ENCODE data around the gene OR2T4. TPM values are rescaled to one million over a fixed set of nuclear protein-coding genes. Genes with fewer than 3 reads are reported as not detected.

Gene OR2T4
- total RNA-seq, 2 experiments from 2014 or later: not detected

DNA sequence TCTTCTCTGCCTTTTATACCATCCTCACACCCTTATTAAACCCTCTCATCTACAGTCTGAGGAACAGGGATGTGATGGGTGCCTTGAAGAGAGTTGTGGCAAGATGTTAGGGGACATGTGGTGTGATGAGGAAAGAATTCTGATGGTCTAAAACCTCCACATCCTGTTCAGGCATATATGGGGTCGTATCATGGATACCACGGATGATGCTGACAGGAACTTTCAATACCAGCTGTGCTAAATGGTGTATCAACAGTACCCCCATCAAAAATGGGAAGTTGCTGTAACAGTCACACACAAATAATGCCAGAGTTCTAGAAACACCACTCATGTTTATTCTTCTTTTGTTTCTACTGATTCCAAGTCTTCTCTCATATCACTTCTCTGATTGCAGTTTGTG, 27.0 kb downstream of the OR2T4 start:
- ChIA-PET CTCF (no interaction called here), POLR2A (no interaction called here)
- Histone ChIP-seq H3K4me3 (ENCODE audit: low read length) (no peak overlapping the region), H3K9me3 (ENCODE audit: control insufficient read depth in 1 of 2, insufficient read depth in 1 of 2, low read length in 2 of 2) (no peaks in the 10 kb centered on the region), H3K27ac (ENCODE audit: low read depth in 1 of 2, low read length in 2 of 2) (no peak overlapping the region), H3K36me3 (ENCODE audit: insufficient read depth, low read length) (no peaks in the 10 kb centered on the region), H3K27me3 (ENCODE audit: control insufficient read depth in 1 of 2, insufficient read depth in 2 of 2, low read length in 2 of 2) (peaks cover 2 to 5% of the 10 kb centered on the region in 2 experiments), H3K4me1 (ENCODE audit: insufficient read depth, low read length) (no peaks in the 10 kb centered on the region)
- no peak overlapping the region for H3K4me3 Mint-ChIP-seq
- DNase-seq: no peak
- TF ChIP-seq, protein P1, sequence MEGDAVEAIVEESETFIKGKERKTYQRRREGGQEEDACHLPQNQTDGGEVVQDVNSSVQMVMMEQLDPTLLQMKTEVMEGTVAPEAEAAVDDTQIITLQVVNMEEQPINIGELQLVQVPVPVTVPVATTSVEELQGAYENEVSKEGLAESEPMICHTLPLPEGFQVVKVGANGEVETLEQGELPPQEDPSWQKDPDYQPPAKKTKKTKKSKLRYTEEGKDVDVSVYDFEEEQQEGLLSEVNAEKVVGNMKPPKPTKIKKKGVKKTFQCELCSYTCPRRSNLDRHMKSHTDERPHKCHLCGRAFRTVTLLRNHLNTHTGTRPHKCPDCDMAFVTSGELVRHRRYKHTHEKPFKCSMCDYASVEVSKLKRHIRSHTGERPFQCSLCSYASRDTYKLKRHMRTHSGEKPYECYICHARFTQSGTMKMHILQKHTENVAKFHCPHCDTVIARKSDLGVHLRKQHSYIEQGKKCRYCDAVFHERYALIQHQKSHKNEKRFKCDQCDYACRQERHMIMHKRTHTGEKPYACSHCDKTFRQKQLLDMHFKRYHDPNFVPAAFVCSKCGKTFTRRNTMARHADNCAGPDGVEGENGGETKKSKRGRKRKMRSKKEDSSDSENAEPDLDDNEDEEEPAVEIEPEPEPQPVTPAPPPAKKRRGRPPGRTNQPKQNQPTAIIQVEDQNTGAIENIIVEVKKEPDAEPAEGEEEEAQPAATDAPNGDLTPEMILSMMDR (IDR thresholded peaks at IDR 0.05): no peak
- H3K4me1 Mint-ChIP-seq (ENCODE audit: low read depth): no peaks in the 10 kb centered on the region
- no peak overlapping the region for H3K27ac Mint-ChIP-seq
- H3K9me3 Mint-ChIP-seq: no peaks in the 10 kb centered on the region
- H3K36me3 Mint-ChIP-seq (ENCODE audit: low read depth): no peaks in the 10 kb centered on the region
- no peak for ATAC-seq (ENCODE audit: poor library complexity)
- H3K27me3 Mint-ChIP-seq: peaks cover 19% of the 10 kb centered on the region
- intact Hi-C loops (cut with DNase I, micrococcal nuclease): no loop called here

GRCh38 chr1:248393050-248393449, 31.6 kb downstream of the OR2T4 start:
- H3K4me1 Mint-ChIP-seq (ENCODE audit: low read depth): no peaks in the 10 kb centered on the region
- H3K36me3 ChIP-seq (ENCODE audit: insufficient read depth, low read length): no peaks in the 10 kb centered on the region
- no peaks in the 10 kb centered on the region for H3K4me1 ChIP-seq (ENCODE audit: insufficient read depth, low read length)
- ATAC-seq (ENCODE audit: poor library complexity) (no peak), DNase-seq (no peak)
- H3K27ac ChIP-seq (ENCODE audit: low read depth in 1 of 2, low read length in 2 of 2): no peak overlapping the region
- POLR2A ChIA-PET: no interaction called here
- CTCF ChIA-PET: no interaction called here
- H3K27me3 Mint-ChIP-seq: peaks cover 13% of the 10 kb centered on the region
- no peaks in the 10 kb centered on the region for H3K36me3 Mint-ChIP-seq (ENCODE audit: low read depth)
- intact Hi-C loops (cut with DNase I, micrococcal nuclease): no loop called here
- H3K27ac Mint-ChIP-seq: no peak overlapping the region
- no peaks in the 10 kb centered on the region for H3K9me3 ChIP-seq (ENCODE audit: control insufficient read depth in 1 of 2, insufficient read depth in 1 of 2, low read length in 2 of 2)
- TF ChIP-seq, protein P1 (IDR thresholded peaks at IDR 0.05): no peak
- H3K9me3 Mint-ChIP-seq: peaks cover 5% of the 10 kb centered on the region
- peaks cover 2 to 5% of the 10 kb centered on the region in 2 experiments for H3K27me3 ChIP-seq (ENCODE audit: control insufficient read depth in 1 of 2, insufficient read depth in 2 of 2, low read length in 2 of 2)
- H3K4me3 ChIP-seq (ENCODE audit: low read length): no peak overlapping the region
- no peak overlapping the region for H3K4me3 Mint-ChIP-seq

DNA sequence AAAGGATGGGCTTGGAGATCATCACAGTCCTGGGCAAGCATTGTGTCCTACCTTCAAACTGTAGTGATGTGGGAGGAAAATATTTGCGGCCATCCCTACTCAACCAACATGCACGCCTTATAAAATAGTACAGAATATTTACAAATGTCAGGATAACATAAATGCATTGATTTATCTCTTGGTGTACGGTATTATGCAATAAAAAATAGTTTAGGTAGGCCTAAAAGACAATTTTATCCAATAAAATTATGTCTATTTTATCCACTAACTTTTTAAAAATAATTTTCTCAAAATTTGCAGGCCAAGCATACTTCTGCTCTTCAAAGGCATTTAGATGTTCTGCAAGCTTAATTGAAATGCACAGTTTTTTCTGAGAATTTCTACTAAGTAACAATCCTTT, 41.3 kb downstream of the OR2T4 start, which contains the start of gene OR2T1:
Gene OR2T1 (plus strand): TSS at position 301 of the 400 bp plus-strand sequence. CDS start 3,100 bp downstream, outside the sequence.
- Mint-ChIP-seq H3K4me1 (ENCODE audit: low read depth) (no peaks in the 10 kb centered on the region), H3K36me3 (ENCODE audit: low read depth) (no peaks in the 10 kb centered on the region), H3K4me3 (no peak within 1 kb of the TSS), H3K27me3 (no peaks in the 10 kb centered on the region), H3K9me3 (no peaks in the 10 kb centered on the region), H3K27ac (no peak within 1 kb of the TSS)
- H3K36me3 ChIP-seq (ENCODE audit: insufficient read depth, low read length): no peaks in the 10 kb centered on the region
- POLR2A ChIA-PET: no interaction called here
- intact Hi-C loops (cut with DNase I, micrococcal nuclease): loop anchor here (5.0 kb wide), 1 partner anchor 405 kb away; no protein-coding TSS in a partner anchor
- no peak within 1 kb of the TSS for H3K27ac ChIP-seq (ENCODE audit: low read depth in 1 of 2, low read length in 2 of 2)
- no peaks in the 10 kb centered on the region for H3K9me3 ChIP-seq (ENCODE audit: control insufficient read depth in 1 of 2, insufficient read depth in 1 of 2, low read length in 2 of 2)
- TF ChIP-seq, protein P1 (IDR thresholded peaks at IDR 0.05): no peak
- H3K4me1 ChIP-seq (ENCODE audit: insufficient read depth, low read length): no peaks in the 10 kb centered on the region
- CTCF ChIA-PET: no interaction called here
- ATAC-seq (ENCODE audit: poor library complexity) (no peak), DNase-seq (no peak)
- H3K27me3 ChIP-seq (ENCODE audit: control insufficient read depth in 1 of 2, insufficient read depth in 2 of 2, low read length in 2 of 2): no peaks in the 10 kb centered on the region
- H3K4me3 ChIP-seq (ENCODE audit: low read length): no peak within 1 kb of the TSS
